Cardiac fibroblast (primary cell): ENCODE data around the gene GTSE1.

Experiments
- DNase-seq, 2 donors: peaks; one replicate each; pipeline versions ENCODE4 v3.0.0 to v3.0.0-alpha.2; 2010; ENCODE audit warnings: low read depth in 2 of 2
- H3K4me3 ChIP-seq, 2 donors: replicated peaks in 1 of 2; 1 replicate in 1 of 2; 2 replicates in 1 of 2; pipeline ENCODE4 v1.5.1; 2011; ENCODE audit warnings: low read depth in 2 of 2, low read length in 2 of 2, mild to moderate bottlenecking in 2 of 2, moderate library complexity in 1 of 2
- TF ChIP-seq, protein P1 (sequence below): IDR thresholded peaks from one replicate; pipeline ENCODE4 v1.5.1; 2011; ENCODE audit warnings: low read depth, mild to moderate bottlenecking, low read length, inconsistent platforms

GTSE1 gene

DNA sequence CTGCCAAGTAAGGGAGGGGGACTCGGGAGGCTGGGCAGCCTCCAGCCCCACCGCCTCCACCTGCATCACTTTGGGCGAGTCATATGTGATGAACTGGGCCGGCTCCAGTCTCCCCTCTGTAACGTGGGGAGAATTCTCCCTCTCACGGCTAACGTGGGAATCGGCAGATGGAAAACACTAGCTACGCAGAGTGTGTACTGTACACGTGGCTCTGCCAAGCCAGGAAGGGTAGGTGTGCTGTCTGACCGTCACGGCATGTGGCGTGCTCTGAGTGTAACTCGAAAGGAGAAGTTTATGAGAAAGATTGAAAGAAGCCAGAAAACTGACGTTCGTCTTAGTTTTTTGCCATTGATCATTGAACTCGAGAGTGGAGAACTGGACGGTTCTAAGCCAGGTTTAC lies 52.6 kb downstream of the GTSE1 start:
- no peak for DNase-seq
- H3K4me3 ChIP-seq: no peak overlapping the region
- TF ChIP-seq, protein P1, sequence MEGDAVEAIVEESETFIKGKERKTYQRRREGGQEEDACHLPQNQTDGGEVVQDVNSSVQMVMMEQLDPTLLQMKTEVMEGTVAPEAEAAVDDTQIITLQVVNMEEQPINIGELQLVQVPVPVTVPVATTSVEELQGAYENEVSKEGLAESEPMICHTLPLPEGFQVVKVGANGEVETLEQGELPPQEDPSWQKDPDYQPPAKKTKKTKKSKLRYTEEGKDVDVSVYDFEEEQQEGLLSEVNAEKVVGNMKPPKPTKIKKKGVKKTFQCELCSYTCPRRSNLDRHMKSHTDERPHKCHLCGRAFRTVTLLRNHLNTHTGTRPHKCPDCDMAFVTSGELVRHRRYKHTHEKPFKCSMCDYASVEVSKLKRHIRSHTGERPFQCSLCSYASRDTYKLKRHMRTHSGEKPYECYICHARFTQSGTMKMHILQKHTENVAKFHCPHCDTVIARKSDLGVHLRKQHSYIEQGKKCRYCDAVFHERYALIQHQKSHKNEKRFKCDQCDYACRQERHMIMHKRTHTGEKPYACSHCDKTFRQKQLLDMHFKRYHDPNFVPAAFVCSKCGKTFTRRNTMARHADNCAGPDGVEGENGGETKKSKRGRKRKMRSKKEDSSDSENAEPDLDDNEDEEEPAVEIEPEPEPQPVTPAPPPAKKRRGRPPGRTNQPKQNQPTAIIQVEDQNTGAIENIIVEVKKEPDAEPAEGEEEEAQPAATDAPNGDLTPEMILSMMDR: no peak

DNA sequence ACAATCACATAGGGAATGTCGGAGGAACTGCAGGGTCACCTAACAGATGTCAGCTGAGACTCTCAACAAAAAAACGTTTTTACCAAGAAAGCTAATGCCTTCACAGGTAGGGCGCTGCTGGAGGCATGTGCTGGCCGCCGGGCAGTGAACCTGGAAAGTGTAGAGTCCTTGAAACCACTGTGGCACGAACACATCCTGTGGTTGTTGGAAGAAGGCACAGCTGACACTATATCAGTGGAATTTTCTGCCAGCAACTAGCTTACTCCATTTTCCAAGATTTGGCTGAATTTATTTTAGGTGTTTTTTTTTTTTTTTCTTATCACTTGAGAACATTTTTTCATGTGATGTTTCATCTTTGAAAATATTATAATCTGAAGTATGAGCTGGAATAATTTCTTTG lies 53.0 kb downstream of the GTSE1 start:
- TF ChIP-seq, protein P1: no peak
- DNase-seq: no peak
- no peak overlapping the region for H3K4me3 ChIP-seq

DNA sequence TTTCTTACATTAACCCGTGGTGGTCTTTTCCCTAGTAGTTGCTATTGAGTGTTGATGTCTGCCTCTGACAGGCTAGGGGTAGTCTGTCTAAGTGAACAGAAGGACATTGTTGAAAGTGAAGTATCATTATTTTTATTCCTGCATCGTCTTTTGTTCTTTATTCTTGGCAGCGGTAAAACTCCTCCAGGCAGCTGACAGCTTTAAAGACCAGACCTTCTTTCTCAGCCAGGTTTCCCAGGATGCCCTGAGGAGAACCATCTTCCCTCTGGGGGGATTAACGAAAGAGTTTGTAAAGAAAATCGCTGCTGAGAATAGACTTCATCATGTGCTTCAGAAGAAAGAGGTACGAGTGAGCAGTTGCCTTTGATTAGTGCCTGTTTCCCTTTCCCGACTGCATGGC lies 53.5 kb downstream of the GTSE1 start:
- H3K4me3 ChIP-seq: no peak overlapping the region
- DNase-seq: no peak
- TF ChIP-seq, protein P1: no peak

DNA sequence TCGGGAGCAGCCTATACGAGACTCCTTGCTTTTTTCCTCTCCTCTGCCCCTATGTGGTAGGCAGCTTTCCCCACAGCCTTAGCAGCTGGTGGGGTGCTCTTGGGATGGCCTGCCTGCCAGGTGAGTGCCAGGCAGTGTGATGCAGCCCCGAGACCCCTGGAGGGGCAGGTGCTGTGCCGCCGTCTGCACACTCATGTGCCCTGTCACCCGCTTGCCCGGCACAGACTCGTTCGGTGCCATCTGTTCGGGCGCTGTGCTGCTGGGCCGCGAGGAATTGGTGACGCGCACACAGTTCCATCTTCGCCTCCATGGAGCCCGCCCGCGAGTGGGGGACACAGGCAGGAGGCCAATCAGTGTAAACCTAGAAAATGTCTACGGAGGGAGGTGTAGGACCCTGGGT lies 54.0 kb downstream of the GTSE1 start:
- H3K4me3 ChIP-seq: no peak overlapping the region
- DNase-seq: no peak
- TF ChIP-seq, protein P1: no peak

DNA sequence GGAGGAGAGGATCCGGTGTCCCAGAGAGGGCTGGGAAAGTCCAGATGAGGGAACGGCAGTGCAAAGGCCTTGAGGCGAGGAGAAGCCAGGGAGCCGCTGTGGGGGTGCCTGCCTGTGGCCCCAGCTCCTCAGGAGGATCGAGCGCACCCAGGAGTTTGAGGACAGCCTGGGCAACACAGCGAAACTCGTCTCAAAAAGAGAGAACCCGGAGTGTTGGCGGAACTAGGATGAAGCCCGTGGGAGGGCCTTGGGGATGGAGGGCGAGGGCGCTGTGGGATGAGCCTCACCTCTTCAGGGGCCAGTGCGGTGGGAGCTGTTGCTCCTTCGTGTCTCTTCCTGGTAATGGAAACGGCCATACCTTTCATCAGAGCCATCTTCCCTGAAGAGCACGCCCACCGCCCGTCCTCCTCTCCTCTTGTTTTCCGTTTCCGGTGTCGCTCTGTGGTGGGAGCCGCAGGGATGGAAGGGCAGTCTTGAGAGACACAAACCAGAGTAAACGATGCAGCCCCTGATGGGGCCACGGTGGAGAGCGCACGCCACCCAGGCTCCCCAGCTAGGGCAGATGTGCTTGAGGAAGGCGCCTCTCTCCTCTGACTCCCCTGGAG lies 54.6 kb downstream of the GTSE1 start:
- no peak for DNase-seq
- TF ChIP-seq, protein P1: no peak
- H3K4me3 ChIP-seq: no peak overlapping the region

DNA sequence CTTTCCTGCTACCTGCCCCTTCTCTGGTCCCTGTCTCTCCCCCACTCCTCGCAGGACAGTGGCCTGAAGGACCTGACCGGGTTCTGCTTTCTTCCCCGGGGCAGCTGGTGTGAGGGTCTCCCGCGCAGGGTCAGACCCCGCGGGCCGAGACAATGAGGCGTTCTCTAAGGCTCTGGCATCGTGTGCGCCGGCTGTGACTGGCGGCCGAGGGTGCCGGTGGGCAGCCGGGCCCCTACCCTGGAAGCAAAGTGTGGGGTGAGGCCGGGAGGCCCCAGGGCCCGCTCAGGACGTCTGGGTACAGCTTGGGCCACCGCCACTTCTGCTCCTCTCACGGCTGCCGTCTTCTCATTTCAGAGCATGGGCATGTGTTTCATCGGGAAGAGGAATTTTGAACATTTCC lies 55.1 kb downstream of the GTSE1 start:
- DNase-seq: no peak
- H3K4me3 ChIP-seq: no peak overlapping the region
- TF ChIP-seq, protein P1: no peak

DNA sequence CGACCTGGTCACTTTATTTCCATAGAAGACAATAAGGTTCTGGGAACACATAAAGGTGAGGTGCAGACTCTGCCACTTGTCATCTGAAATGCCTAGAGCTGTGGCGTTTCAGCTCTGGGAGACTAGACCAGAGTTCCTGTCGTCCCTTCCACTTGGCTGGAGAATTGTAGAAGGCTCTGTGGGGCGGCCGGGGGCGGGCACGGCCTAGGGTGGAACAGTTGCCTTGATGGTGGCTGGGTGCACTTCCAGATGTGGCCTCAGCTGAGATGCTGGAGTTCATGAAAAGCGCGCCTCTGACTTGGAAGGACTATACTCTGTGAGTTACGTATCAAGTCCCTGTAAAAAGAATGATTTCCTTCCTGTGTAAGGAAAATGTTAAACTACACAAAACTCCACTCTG lies 55.6 kb downstream of the GTSE1 start:
- no peak for DNase-seq
- TF ChIP-seq, protein P1: no peak
- no peak overlapping the region for H3K4me3 ChIP-seq
